ENCODE data around the gene CCSER1.

CCSER1 gene

DNA sequence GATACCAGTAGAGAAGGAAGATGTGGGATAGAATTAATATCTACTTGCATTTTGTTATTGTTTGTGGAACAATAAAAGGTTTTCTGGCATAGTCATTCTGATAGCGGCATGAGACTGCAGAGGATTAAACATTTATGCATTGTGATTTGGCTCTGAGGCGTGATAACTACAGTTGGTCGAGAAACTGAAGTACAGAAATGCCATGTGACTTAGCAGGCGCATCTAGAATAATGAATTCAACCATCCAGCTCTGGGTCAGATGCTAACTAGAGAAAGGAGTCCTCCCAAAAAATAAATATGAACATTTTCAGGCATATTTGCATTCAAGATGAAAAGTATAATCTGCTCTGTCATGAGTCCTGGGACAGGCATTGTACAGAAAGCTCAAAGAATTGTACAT is 62.8 kb downstream of the CCSER1 start:
- H3K9ac ChIP-seq (ENCODE audit: low read length), result no peak overlapping the region
- H3K4me2 ChIP-seq (ENCODE audit: low read length), result no peak overlapping the region
- H4K8ac ChIP-seq (ENCODE audit: low read depth, low read length), result no peak overlapping the region
- no peak overlapping the region for H3K4ac ChIP-seq (ENCODE audit: low read depth, low read length)
- no peak overlapping the region for H4K12ac ChIP-seq (ENCODE audit: low read depth, low read length)
- no peak for DNase-seq
- no peak overlapping the region for H2AK5ac ChIP-seq (ENCODE audit: low read length)
- peaks cover under 1% of the 10 kb centered on the region for H3K79me1 ChIP-seq (ENCODE audit: low read length)
- no peak overlapping the region for H2AFZ ChIP-seq (ENCODE audit: insufficient read depth, low read length, poor library complexity)
- H2BK12ac ChIP-seq (ENCODE audit: low read length), result no peak overlapping the region
- H3K79me2 ChIP-seq (ENCODE audit: control insufficient read depth, insufficient read depth, low read length, poor library complexity), result no peaks in the 10 kb centered on the region
- H3K4me1 ChIP-seq (ENCODE audit: control insufficient read depth in 1 of 2, insufficient read depth in 2 of 2, low read length in 2 of 2), result peaks cover under 1% of the 10 kb centered on the region in 2 experiments
- no peak overlapping the region for H2BK120ac ChIP-seq (ENCODE audit: insufficient read depth, low read length, poor library complexity)
- no CpG with 5 or more reads among the region's 4 CpGs for WGBS (ENCODE audit: extremely low coverage, insufficient coverage, insufficient read length)
- no peak overlapping the region for H3K27ac ChIP-seq (ENCODE audit: low read depth, low read length)
- H3K14ac ChIP-seq (ENCODE audit: low read length), result no peak overlapping the region
- H4K91ac ChIP-seq (ENCODE audit: low read depth, low read length), result no peak overlapping the region
- no peak overlapping the region for H3K18ac ChIP-seq (ENCODE audit: low read length)
- H3K9me3 ChIP-seq (ENCODE audit: insufficient read depth, low read depth, low read length), result no peaks in the 10 kb centered on the region
- no peaks in the 10 kb centered on the region for H3K27me3 ChIP-seq (ENCODE audit: insufficient read depth, low read length)
- H3K23ac ChIP-seq (ENCODE audit: low read length), result no peak overlapping the region
- H3K36me3 ChIP-seq (ENCODE audit: control insufficient read depth in 1 of 2, insufficient read depth in 2 of 2, low read length in 2 of 2), result no peaks in the 10 kb centered on the region
- H2BK5ac ChIP-seq (ENCODE audit: low read depth, low read length, poor library complexity), result no peak overlapping the region
- no peak overlapping the region for H3K4me3 ChIP-seq (ENCODE audit: low read depth, low read length)

- no peak for DNase-seq
- H3K27ac ChIP-seq (ENCODE audit: low read depth, low read length), result no peak overlapping the region
- H3K9me3 ChIP-seq (ENCODE audit: insufficient read depth, low read depth, low read length), result no peaks in the 10 kb centered on the region
- no peak overlapping the region for H3K4me2 ChIP-seq (ENCODE audit: low read length)
- H3K18ac ChIP-seq (ENCODE audit: low read length), result no peak overlapping the region
- H3K36me3 ChIP-seq (ENCODE audit: control insufficient read depth in 1 of 2, insufficient read depth in 2 of 2, low read length in 2 of 2), result no peaks in the 10 kb centered on the region
- no peak overlapping the region for H2BK5ac ChIP-seq (ENCODE audit: low read depth, low read length, poor library complexity)
- H4K8ac ChIP-seq (ENCODE audit: low read depth, low read length), result no peak overlapping the region
- H2BK120ac ChIP-seq (ENCODE audit: insufficient read depth, low read length, poor library complexity), result no peak overlapping the region
- H2AFZ ChIP-seq (ENCODE audit: insufficient read depth, low read length, poor library complexity), result no peak overlapping the region
- no peaks in the 10 kb centered on the region for H3K4me1 ChIP-seq (ENCODE audit: control insufficient read depth in 1 of 2, insufficient read depth in 2 of 2, low read length in 2 of 2)
- H2BK12ac ChIP-seq (ENCODE audit: low read length), result no peak overlapping the region
- WGBS (ENCODE audit: extremely low coverage, insufficient coverage, insufficient read length), result no CpG with 5 or more reads among the region's 1 CpG
- no peaks in the 10 kb centered on the region for H3K79me1 ChIP-seq (ENCODE audit: low read length)
- no peak overlapping the region for H4K12ac ChIP-seq (ENCODE audit: low read depth, low read length)
- H3K4me3 ChIP-seq (ENCODE audit: low read depth, low read length), result no peak overlapping the region
- no peak overlapping the region for H3K23ac ChIP-seq (ENCODE audit: low read length)
- H2AK5ac ChIP-seq (ENCODE audit: low read length), result no peak overlapping the region
- H3K14ac ChIP-seq (ENCODE audit: low read length), result no peak overlapping the region
- H3K27me3 ChIP-seq (ENCODE audit: insufficient read depth, low read length), result no peaks in the 10 kb centered on the region
- H3K79me2 ChIP-seq (ENCODE audit: control insufficient read depth, insufficient read depth, low read length, poor library complexity), result no peaks in the 10 kb centered on the region
- no peak overlapping the region for H4K91ac ChIP-seq (ENCODE audit: low read depth, low read length)
- no peak overlapping the region for H3K9ac ChIP-seq (ENCODE audit: low read length)
- H3K4ac ChIP-seq (ENCODE audit: low read depth, low read length), result no peak overlapping the region
These were observed 63.3 kb downstream of the CCSER1 start for GRCh38 chr4:90190525-90190924.

- no peaks in the 10 kb centered on the region for H3K36me3 ChIP-seq (ENCODE audit: control insufficient read depth in 1 of 2, insufficient read depth in 2 of 2, low read length in 2 of 2)
- no CpG with 5 or more reads among the region's 2 CpGs for WGBS (ENCODE audit: extremely low coverage, insufficient coverage, insufficient read length)
These were observed 71.1 kb downstream of the CCSER1 start for GRCh38 chr4:90198086-90198847.

DNA sequence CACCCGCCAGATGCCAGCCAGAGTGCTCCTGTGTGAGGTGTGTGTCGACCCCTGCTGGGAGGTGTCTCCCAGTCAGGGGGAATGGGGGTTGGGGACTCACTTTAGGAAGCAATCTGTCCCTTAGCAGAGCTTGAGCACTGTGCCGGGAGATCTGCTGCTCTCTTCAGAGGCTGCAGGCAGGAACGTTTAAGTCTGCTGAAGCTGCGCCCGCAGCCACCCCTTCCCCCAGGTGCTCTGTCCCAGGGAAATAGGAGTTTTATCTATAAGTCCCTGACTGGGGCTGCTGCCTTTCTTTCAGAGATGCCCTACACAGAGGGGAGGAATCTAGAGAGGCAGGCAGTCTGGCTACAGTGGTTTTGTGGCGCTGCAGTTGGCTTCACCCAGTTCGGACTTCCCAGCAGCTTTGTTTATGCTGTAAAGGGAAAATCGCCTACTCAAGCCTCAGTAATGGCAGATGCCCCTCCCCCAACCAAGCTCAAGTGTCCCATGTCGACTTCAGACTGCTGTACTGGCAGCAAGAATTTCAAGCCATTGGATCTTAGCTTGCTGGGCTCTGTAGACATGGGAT is 80.8 kb downstream of the CCSER1 start:
- no peaks in the 10 kb centered on the region for H3K79me2 ChIP-seq (ENCODE audit: control insufficient read depth, insufficient read depth, low read length, poor library complexity)
- H2AFZ ChIP-seq (ENCODE audit: insufficient read depth, low read length, poor library complexity), result peak overlapping the region; percentile 8
- H3K27me3 ChIP-seq (ENCODE audit: insufficient read depth, low read length), result no peaks in the 10 kb centered on the region
- no peak overlapping the region for H4K12ac ChIP-seq (ENCODE audit: low read depth, low read length)
- H4K91ac ChIP-seq (ENCODE audit: low read depth, low read length), result peak overlapping the region; percentile 7
- no CpG with 5 or more reads among the region's 10 CpGs for WGBS (ENCODE audit: extremely low coverage, insufficient coverage, insufficient read length)
- H3K18ac ChIP-seq (ENCODE audit: low read length), result peak overlapping the region; percentile 19
- H3K4me3 ChIP-seq (ENCODE audit: low read depth, low read length), result no peak overlapping the region
- no peak overlapping the region for H3K14ac ChIP-seq (ENCODE audit: low read length)
- H2BK12ac ChIP-seq (ENCODE audit: low read length), result no peak overlapping the region
- peak overlapping the region; percentile 9 for H4K8ac ChIP-seq (ENCODE audit: low read depth, low read length)
- peaks cover 3% of the 10 kb centered on the region for H3K79me1 ChIP-seq (ENCODE audit: low read length)
- H3K9me3 ChIP-seq (ENCODE audit: insufficient read depth, low read depth, low read length), result no peaks in the 10 kb centered on the region
- no peak overlapping the region for H2AK5ac ChIP-seq (ENCODE audit: low read length)
- peaks cover 14 to 15% of the 10 kb centered on the region in 2 experiments for H3K4me1 ChIP-seq (ENCODE audit: control insufficient read depth in 1 of 2, insufficient read depth in 2 of 2, low read length in 2 of 2)
- no peak overlapping the region for H2BK120ac ChIP-seq (ENCODE audit: insufficient read depth, low read length, poor library complexity)
- DNase-seq, result peak; percentile 53 to 60
- no peak overlapping the region for H3K9ac ChIP-seq (ENCODE audit: low read length)
- H3K27ac ChIP-seq (ENCODE audit: low read depth, low read length), result peak overlapping the region; percentile 26
- H3K36me3 ChIP-seq (ENCODE audit: control insufficient read depth in 1 of 2, insufficient read depth in 2 of 2, low read length in 2 of 2), result no peaks in the 10 kb centered on the region
- no peak overlapping the region for H3K4me2 ChIP-seq (ENCODE audit: low read length)
- no peak overlapping the region for H3K4ac ChIP-seq (ENCODE audit: low read depth, low read length)
- no peak overlapping the region for H2BK5ac ChIP-seq (ENCODE audit: low read depth, low read length, poor library complexity)
- H3K23ac ChIP-seq (ENCODE audit: low read length), result no peak overlapping the region

More at GRCh38 chr4:90198086-90198847, 71.1 kb downstream of the CCSER1 start:
- Histone ChIP-seq H3K27me3 (ENCODE audit: insufficient read depth, low read length) (no peaks in the 10 kb centered on the region), H4K91ac (ENCODE audit: low read depth, low read length) (no peak overlapping the region), H2BK120ac (ENCODE audit: insufficient read depth, low read length, poor library complexity) (no peak overlapping the region), H3K79me1 (ENCODE audit: low read length) (peaks cover 2% of the 10 kb centered on the region), H3K4ac (ENCODE audit: low read depth, low read length) (no peak overlapping the region), H4K8ac (ENCODE audit: low read depth, low read length) (no peak overlapping the region), H3K4me2 (ENCODE audit: low read length) (no peak overlapping the region), H2BK5ac (ENCODE audit: low read depth, low read length, poor library complexity) (no peak overlapping the region), H3K4me3 (ENCODE audit: low read depth, low read length) (no peak overlapping the region), H2AFZ (ENCODE audit: insufficient read depth, low read length, poor library complexity) (no peak overlapping the region), H4K12ac (ENCODE audit: low read depth, low read length) (no peak overlapping the region), H3K14ac (ENCODE audit: low read length) (no peak overlapping the region), H3K9me3 (ENCODE audit: insufficient read depth, low read depth, low read length) (no peaks in the 10 kb centered on the region), H3K27ac (ENCODE audit: low read depth, low read length) (no peak overlapping the region), H2BK12ac (ENCODE audit: low read length) (no peak overlapping the region), H3K9ac (ENCODE audit: low read length) (no peak overlapping the region), H2AK5ac (ENCODE audit: low read length) (no peak overlapping the region), H3K18ac (ENCODE audit: low read length) (no peak overlapping the region), H3K79me2 (ENCODE audit: control insufficient read depth, insufficient read depth, low read length, poor library complexity) (no peaks in the 10 kb centered on the region), H3K4me1 (ENCODE audit: control insufficient read depth in 1 of 2, insufficient read depth in 2 of 2, low read length in 2 of 2) (peaks cover 0 to 7% of the 10 kb centered on the region in 2 experiments), H3K23ac (ENCODE audit: low read length) (no peak overlapping the region)
- peak in 1 of 2 donors; percentile 27 for DNase-seq

All from trophoblast cell (in vitro differentiated cells and primary cell).